Adrenal gland (tissue), 5 donors: ENCODE measurements around the gene GRB10.

ENCODE experiments used
- CTCF ChIP-seq, 6 experiments: fragments of 450-650 bp in 4 of 6; fragments of 200-600 bp in 2 of 6; sonication (generic) in 1 of 6; IDR thresholded peaks; 1 replicate in 5 of 6; 2 replicates in 1 of 6; pipeline versions ENCODE4 v1.5.1 to v1.8.0; 2016 to 2021; ENCODE audit warnings: antibody characterized with exemption in 6 of 6, mild to moderate bottlenecking in 2 of 6, moderate library complexity in 1 of 6
- POLR2A ChIP-seq, 2 donors: fragments of 450-650 bp; IDR thresholded peaks; one replicate each; pipeline ENCODE4 v1.6.1; 2017; ENCODE audit warnings: antibody characterized with exemption in 2 of 2, mild to moderate bottlenecking in 2 of 2, moderate library complexity in 1 of 2
- donor health status: DM: no; HTN: no; CAD: no.

GRCh38 chr7:50653126-50653864 is 129.4 kb downstream of the GRB10 start:
- TF ChIP-seq CTCF (IDR thresholded peaks at IDR 0.05) (no peak), POLR2A (IDR thresholded peaks at IDR 0.05) (no peak)
